T follicular helper cell (primary cell): ENCODE data around the gene TWSG1.

Experiments used
- DNase-seq: peaks from one replicate; pipeline ENCODE4 v3.0.0-alpha.2; 2020; ENCODE audit warnings: low read depth
- total RNA-seq, 2 experiments: gene quantifications; one replicate each; lab custom pipeline; 2026; lab: John Stamatoyannopoulos, UW

The TWSG1 gene
- 11.0 to 11.4 reads per million in 2 experiments for total RNA-seq

DNA sequence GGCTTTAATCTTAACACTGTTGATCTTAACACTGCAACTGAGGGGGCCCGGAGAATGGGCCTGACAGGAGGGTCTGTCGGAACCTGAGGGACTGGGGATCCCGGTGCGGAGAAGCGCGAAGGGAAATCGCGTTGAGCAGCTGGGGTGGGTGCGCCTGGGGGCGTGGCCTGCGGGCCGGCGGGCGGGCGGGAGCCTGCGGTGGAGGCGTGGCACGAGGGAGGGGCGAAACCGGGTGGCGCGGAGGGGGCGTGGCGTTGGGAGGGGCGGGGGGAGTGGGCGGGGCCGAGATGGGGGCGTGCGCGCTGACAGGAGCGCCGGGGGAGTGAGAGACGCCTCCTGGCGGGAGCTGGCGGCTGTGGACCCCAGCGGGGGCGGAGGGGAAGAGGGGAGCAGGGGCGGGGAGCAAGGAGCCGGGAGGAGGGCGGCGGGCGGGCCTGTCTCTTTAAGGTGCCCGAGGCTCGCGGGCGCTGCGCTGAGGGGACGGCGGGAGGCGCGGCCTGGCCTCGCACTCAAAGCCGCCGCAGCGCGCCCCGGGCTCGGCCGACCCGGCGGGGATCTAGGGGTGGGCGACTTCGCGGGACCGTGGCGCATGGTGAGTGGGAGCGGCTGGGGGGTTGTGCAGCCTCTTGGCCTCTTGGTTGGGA is at the start of gene TWSG1:
Gene TWSG1, plus strand, starts transcription at position 445 of the 644 bp plus-strand sequence. CDS start 2,457 bp downstream, outside the sequence.
- peak; percentile 88 for DNase-seq

DNA sequence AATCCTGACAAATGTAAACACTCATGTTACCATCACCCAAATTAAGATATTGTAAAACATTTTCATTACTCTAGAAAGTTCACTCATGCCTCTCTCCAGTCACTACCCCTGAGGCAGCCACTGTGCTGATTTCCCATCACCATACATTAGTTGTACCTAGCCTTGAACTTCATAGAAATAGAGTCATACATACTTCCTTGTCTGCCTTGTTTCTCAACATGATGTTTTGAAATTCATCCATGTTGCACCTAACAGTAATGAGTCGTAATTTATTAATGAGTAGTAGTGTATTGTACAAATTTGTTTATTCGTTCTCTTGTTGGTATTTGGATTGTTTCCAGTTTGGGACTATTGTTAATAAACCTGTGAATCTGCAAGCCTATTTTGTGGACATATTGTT is 49.0 kb upstream of the TWSG1 start:
- no peak for DNase-seq

DNA sequence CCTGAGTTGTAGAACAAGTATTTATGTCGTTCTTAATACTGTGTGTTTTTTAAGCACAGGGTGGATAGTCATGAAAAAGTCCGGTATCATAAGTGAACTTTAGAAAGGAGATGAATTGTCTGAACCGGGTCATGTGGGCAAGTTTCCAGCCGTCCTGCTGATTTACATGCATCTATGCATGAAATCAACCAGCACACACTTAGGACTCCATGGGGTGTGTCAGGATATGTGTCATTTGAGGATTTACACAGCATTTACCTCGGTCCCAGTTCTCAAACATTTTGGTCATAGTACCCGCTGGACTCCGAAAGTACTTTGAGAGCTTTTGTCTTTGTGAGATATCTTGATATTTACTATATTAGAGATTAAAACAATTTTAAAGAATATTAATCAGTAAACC is 47.5 kb upstream of the TWSG1 start:
- no peak for DNase-seq

DNA sequence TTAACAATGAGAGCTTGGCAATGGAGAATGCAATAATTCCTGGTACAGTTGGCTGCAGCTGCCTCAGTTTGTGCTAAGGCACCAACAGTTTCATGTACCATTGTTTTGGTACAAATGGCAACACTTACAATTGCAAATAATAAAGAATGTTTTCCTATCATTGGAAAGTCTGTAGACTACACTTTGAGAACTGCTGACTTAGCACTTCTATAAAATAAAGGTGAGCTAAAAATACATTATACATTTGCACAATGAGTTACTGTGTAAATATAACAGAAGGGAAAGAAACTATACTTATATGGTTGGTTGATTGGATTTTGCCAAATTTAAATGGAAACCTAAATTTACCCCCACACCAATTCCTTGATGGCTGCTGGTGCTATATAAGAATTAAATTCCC is 44.9 kb upstream of the TWSG1 start:
- DNase-seq, result no peak

- no peak for DNase-seq
Observed at GRCh38 chr18:9290156-9290555, 44.4 kb upstream of the TWSG1 start.

- no peak for DNase-seq
Observed at GRCh38 chr18:9292047-9292446, 42.5 kb upstream of the TWSG1 start.

GRCh38 chr18:9293948-9294347 is 40.6 kb upstream of the TWSG1 start:
- no peak for DNase-seq

DNA sequence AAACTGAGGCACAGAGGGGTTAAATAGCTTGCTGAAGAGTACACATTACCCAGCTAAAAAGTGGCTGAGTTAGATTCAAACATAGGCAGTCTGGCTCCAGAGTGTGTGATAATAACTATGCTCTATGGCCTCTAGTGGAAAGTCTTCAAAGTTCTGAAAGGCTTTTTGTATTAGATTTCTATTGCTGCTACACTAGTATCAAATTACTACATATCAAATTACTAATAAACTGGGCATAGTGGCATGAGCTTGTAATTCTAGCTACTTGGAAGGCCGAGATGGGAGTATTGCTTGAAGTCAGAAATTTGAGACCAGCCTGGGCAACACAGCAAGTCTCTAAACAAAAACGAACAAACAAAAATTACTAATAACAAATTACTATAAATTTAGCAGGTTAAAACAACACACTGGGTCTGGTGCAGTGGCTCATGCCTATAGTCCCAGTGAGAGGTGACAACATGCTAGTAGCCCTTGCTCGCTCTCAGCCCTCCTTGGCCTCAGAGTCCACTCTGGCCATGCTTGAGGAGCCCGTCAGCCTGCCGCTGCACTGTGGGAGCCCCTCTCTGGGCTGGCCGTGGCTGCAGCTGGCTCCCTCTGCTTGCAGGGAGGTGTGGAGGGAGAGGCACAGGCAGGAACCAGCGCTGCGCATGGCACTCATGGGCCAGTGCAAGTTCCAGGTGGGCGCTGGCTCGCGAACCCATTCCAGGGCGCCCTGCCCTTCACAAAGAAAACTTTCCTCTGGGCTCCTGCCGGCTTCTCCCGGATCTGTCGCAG is 38.2 kb upstream of the TWSG1 start:
- DNase-seq, result no peak

GRCh38 chr18:9297007-9297393 is 37.6 kb upstream of the TWSG1 start:
- no peak for DNase-seq

- DNase-seq, result no peak
Observed at GRCh38 chr18:9304388-9305070, 30.0 kb upstream of the TWSG1 start.

DNA sequence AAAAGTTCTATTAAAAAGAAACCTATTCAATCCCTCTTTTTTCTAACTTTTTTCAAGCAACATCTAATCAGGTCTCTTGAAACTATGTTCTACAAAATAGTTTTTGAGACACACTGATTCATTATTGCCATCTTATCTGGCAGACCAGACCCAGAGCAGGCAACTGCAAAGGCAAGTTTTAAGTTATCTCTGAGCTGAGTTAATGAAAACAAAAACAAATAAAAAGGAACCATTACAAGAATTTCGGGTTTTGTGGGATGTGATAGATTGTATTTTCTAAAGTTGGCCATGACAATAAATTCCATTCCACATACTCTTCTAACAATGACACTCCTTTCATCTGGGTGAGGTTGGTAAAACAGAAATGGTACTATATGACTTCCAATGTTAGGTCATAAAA is 15.2 kb upstream of the TWSG1 start:
- DNase-seq, result no peak

DNA sequence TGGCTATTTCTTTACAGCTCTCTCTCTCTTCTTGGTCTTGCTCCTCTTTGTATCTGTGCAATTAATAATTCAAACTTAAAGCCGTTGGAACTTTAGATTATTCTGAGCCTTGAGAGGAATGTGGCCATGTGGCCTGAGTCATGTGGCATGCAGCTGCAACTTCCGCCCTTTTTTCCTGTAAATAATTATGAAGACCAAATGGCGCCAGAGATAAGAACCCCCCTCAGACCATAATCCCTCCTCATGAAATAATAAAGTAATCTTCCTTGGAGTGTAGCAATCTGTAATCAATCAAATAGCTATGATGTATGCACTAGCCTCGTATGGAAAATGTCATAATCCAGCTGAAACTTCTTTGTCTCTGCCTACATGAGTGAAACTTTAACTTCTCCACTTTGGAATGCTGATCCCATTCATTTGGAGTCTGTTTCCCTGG is 13.5 kb upstream of the TWSG1 start:
- no peak for DNase-seq

GRCh38 chr18:9321736-9322135 is 12.8 kb upstream of the TWSG1 start:
- DNase-seq, result no peak

DNA sequence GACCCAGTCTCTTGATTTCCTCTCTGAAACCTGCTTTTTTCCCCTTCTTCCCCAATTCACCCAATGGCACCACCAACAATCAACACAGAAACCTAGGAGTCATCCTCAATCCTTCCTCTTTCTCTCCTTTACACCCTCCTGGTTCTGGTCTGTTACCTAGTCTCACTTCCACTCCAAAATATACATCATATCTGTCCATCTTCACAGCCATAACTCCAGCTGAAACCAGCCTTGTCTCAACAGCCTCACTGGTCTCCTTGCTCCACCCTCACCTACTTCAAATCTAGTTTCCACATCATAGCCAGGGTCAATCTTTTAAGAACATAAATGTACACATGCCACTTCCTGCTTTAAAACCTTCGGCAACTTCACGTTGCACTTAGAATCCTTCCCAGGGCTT is 11.8 kb upstream of the TWSG1 start:
- DNase-seq, result no peak

GRCh38 chr18:9323750-9324445 is 10.7 kb upstream of the TWSG1 start:
- DNase-seq, result no peak

DNA sequence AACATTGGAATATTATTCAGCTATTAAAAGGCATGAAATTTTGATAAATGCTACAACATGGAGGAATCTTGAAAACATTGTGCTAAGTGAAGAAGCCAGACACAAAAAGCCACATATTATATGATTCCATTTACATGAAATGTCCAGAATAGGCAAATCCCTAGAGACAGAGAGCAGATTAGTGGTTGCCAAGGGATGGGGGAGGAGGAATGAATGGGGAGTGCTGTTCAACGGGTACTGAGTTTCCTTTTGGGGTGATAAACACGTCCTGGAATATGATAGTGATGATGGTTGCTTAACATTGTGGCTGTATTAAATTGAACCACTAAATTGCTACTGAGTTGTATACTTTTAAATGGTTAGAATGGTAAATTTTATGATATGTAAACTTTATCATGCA is 8.9 kb upstream of the TWSG1 start:
- no peak for DNase-seq

DNA sequence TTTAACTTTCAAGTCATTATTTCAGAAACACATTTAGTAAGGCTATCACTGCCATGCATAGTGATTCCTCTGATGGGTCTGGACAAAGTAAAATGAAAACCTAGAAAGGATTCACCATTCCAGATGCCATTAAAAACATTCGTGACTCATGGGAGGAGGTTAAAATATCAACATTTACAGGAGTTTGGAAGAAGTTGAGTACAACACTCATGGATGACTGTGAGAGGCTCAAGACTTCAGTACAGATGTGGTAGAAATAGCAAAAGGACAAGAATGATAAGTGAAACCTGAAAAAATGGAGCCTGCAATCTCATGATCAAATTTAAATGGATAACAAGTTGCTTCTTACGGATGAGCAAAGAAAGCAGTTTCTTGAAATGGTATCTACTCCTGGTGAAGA is 5.8 kb upstream of the TWSG1 start:
- no peak for DNase-seq

- no peak for DNase-seq
Observed at GRCh38 chr18:9329471-9329870, 5.1 kb upstream of the TWSG1 start.

GRCh38 chr18:9330419-9330818 is 4.2 kb upstream of the TWSG1 start:
- DNase-seq, result no peak

DNA sequence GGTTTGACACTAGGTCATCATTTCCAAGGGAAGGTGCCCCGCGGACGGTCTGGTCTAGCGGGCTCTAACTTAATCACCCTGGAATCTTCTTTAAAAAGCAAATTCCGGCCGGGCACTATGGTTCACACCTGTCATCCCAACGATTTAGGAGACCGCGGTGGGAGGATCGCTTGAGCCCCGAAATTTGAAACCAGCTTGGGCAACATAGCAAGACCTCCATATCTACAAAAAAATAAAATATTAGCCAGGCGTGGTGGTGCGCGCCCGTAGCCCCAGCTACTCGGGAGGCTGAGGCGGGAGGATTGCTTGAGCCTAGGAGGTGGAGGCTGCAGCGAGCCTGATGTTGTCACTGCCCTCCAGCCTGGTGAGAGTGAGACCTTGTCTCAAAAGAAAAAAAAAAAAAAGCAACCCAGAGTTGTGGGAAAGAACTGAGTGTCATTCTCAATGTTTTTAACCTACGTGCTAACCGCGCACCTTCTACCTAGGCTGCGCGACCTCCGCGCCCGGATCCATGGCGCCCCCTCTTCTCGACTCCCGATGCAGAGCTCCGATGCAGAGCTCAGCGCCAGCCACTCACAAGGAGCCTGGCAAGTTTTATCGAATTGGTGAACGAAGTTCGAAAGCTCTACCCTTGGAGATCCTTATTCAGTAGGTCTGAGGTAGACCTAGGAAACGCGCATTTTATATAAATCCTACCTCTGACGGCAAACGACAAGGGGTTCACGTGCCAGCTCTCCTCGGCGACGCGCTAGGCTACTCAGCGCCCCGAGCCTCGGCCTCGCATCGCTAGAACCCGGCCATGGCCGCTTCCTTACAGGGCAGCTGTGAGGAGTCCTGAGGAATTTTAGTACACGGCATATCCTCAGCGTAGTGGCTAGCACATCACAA is 888 bp upstream of the TWSG1 start:
- peak; percentile 0 for DNase-seq

DNA sequence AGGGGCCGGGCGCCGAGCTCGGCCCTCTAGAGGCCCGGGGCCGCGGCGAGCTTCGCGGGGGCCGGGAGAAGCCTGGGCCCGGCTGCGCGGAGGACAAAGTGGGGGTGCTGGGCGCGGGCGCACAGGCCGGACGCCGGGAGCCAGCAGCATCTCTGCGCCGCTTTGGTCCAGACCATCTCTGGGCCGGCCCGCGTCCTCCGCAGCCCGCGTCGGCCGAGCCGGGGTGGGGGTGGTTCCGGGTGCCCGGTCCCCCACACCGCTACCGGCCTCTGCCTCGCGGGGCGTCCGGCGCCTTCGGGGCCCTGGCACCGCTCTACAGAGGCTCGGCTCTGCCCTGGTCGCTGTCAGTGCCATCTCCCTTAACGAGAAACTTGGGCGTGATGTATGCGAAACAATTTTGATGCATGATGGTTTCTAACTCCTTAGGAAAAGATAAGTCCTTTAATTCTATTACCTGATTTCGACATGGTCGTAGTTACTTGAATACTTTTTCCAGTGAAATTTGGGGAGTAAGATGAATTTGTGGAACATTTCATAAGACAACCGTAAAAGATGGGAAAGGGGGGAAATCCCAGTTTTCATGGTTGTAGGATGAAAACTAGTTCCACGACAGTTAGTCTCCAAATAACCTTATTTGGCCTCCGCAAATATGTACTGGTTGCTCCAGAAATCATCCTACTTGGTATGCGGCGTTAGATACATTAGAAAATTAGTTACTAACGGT is 562 bp downstream of the TWSG1 start:
- DNase-seq, result peak; percentile 7
